ENCODE measurements around the gene STX18. TPM values are rescaled to one million over a fixed set of nuclear protein-coding genes. Genes with fewer than 3 reads are reported as not detected.

The STX18 gene
- 10 to 100 TPM; 23.8 to 42.1 (median 27.2) TPM for total RNA-seq

GRCh38 chr4:4541661-4542570 lies at the start of gene STX18:
STX18 (minus strand) TSS chr4:4542048; CDS start chr4:4541964, 84 bp downstream.
- H3K9me3 ChIP-seq = no peaks in the 10 kb centered on the region
- H3K4me1 ChIP-seq = peaks cover 8 to 23% of the 10 kb centered on the region in 2 donors
- TF ChIP-seq CTCF (IDR thresholded peaks at IDR 0.05) (peak in 1 of 6 experiments; percentile 21), POLR2A (IDR thresholded peaks at IDR 0.05) (peak in 1 of 2 donors; percentile 59)
- H3K27me3 ChIP-seq = no peaks in the 10 kb centered on the region
- H3K27ac ChIP-seq = peak within 1 kb of the TSS; percentile 22 to 80 (median 69)
- H3K36me3 ChIP-seq = no peaks in the 10 kb centered on the region
- WGBS, 2 donors = 0% methylated on average over 37 to 43 of the region's 76 CpGs
- intact Hi-C loops (cut with DNase I) = no loop called here
- peak; percentile 78 to 84 for DNase-seq
- peak within 1 kb of the TSS; percentile 43 to 95 (median 75) for H3K4me3 ChIP-seq (replicated peaks in 1 of 3)

- no peak overlapping the region for H3K4me3 ChIP-seq (replicated peaks in 1 of 3)
- no peaks in the 10 kb centered on the region for H3K27me3 ChIP-seq
- H3K9me3 ChIP-seq = no peaks in the 10 kb centered on the region
- no peak overlapping the region for H3K27ac ChIP-seq
- intact Hi-C loops (cut with DNase I) = no loop called here
- no peaks in the 10 kb centered on the region for H3K4me1 ChIP-seq
- no peaks in the 10 kb centered on the region for H3K36me3 ChIP-seq
- TF ChIP-seq POLR2A (IDR thresholded peaks at IDR 0.05) (no peak), CTCF (IDR thresholded peaks at IDR 0.05) (no peak)
- WGBS, 2 donors = 80 to 81% methylated on average over 4 of the region's 4 CpGs
- DNase-seq = no peak
These were observed 49.2 kb upstream of the STX18 start for GRCh38 chr4:4591071-4591470.

- TF ChIP-seq POLR2A (IDR thresholded peaks at IDR 0.05) (no peak), CTCF (IDR thresholded peaks at IDR 0.05) (no peak)
- H3K9me3 ChIP-seq = no peaks in the 10 kb centered on the region
- no peaks in the 10 kb centered on the region for H3K27me3 ChIP-seq
- H3K27ac ChIP-seq = no peak overlapping the region
- intact Hi-C loops (cut with DNase I) = no loop called here
- H3K4me1 ChIP-seq = no peaks in the 10 kb centered on the region
- no peak overlapping the region for H3K4me3 ChIP-seq (replicated peaks in 1 of 3)
- 79 to 80% methylated on average over 7 of the region's 7 CpGs for WGBS, 2 donors
- no peak for DNase-seq
- no peaks in the 10 kb centered on the region for H3K36me3 ChIP-seq
These were observed 48.7 kb upstream of the STX18 start for GRCh38 chr4:4590546-4590945.

GRCh38 chr4:4585012-4585670 lies 43.3 kb upstream of the STX18 start:
- no peaks in the 10 kb centered on the region for H3K27me3 ChIP-seq
- H3K36me3 ChIP-seq = no peaks in the 10 kb centered on the region
- TF ChIP-seq POLR2A (IDR thresholded peaks at IDR 0.05) (no peak), CTCF (IDR thresholded peaks at IDR 0.05) (no peak)
- no peak overlapping the region for H3K4me3 ChIP-seq (replicated peaks in 1 of 3)
- no peaks in the 10 kb centered on the region for H3K4me1 ChIP-seq
- WGBS, 2 donors = 82 to 86% methylated on average over 3 of the region's 3 CpGs
- DNase-seq = no peak
- no peaks in the 10 kb centered on the region for H3K9me3 ChIP-seq
- intact Hi-C loops (cut with DNase I) = no loop called here
- no peak overlapping the region for H3K27ac ChIP-seq

GRCh38 chr4:4583606-4584005 lies 41.8 kb upstream of the STX18 start:
- no peaks in the 10 kb centered on the region for H3K27me3 ChIP-seq
- no peaks in the 10 kb centered on the region for H3K4me1 ChIP-seq
- no peaks in the 10 kb centered on the region for H3K36me3 ChIP-seq
- intact Hi-C loops (cut with DNase I) = no loop called here
- no peak overlapping the region for H3K4me3 ChIP-seq (replicated peaks in 1 of 3)
- H3K9me3 ChIP-seq = no peaks in the 10 kb centered on the region
- H3K27ac ChIP-seq = no peak overlapping the region
- no peak for DNase-seq
- WGBS, 2 donors = 97 to 99% methylated on average over 4 of the region's 4 CpGs
- no peak for TF ChIP-seq POLR2A (IDR thresholded peaks at IDR 0.05)
- TF ChIP-seq CTCF (IDR thresholded peaks at IDR 0.05) = no peak

All from thyroid gland (tissue), 4 donors.